NCI-H2107 (cell line): Measurements from ENCODE around the gene GSK3B.

Experiments used
- DNase-seq: peaks from one replicate; lab custom pipeline; 2025; lab: John Stamatoyannopoulos, UW

Gene GSK3B

DNA sequence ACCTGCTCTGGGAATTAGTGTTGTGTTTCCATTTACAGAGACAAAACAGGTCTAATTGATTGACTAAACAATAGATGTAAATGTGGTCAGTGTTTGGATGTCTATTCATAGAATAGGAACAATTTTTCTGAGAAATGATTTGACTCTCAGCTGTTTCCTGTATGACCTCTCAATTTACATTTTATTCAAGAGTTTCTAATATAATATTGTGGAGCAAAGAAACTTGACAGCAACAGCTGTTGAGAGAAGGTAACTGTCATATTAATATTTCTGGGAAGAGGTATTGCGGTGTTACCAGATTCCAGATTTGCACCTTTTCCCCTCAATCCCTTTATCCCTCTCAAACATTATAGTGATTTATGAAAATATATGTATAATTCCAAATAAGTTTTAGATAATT is 316.1 kb downstream of the GSK3B start:
- no peak for DNase-seq

GRCh38 chr3:119776304-119776703 is 317.9 kb downstream of the GSK3B start:
- DNase-seq, result no peak

- DNase-seq, result no peak
Measured at GRCh38 chr3:119774444-119774843, 319.8 kb downstream of the GSK3B start.
